HepG2 (cell line): ENCODE results near the gene CSTF3. TPM values are rescaled to one million over a fixed set of nuclear protein-coding genes. Genes with fewer than 3 reads are reported as not detected.

Experiments used
- ATAC-seq: fragments of 200-7000 bp; cut with Tn5 transposase; 3 replicates; pipeline ENCODE4 v1.9.1; 2020; ENCODE audit warnings: mild to moderate bottlenecking, moderate library complexity
- BruUV-seq: library from RNA; stranded (reverse); fragments of 400-500 nt; replicated peaks from 2 replicates; lab custom pipeline; 2021; lab: Mats Ljungman, UMichigan
- CTCF ChIA-PET: fragments of 300-600 bp; formaldehyde crosslinking; extraction: SDS; loops from one replicate; lab custom pipeline; 2021; ENCODE audit warnings: low total read pairs, inconsistent platforms, low intra/inter-chr PET ratio; lab: Yijun Ruan, JAX
- POLR2A ChIA-PET: fragments of 350-600 bp; sonication (Branson Sonifier 250); formaldehyde crosslinking; loops from one replicate; lab custom pipeline; 2020; ENCODE audit warnings: antibody characterized with exemption, inconsistent platforms; lab: Yijun Ruan, JAX
- DNase-seq: peaks from one replicate; pipeline ENCODE4 v3.0.0-alpha.2; 2015; ENCODE audit warnings: low spot score
- FAIRE-seq: peaks from 3 replicates; lab custom pipeline; 2011; peaks lifted over from hg19 to GRCh38; lab: Jason Lieb, UNC
- H2AFZ ChIP-seq: one replicate; pipeline ENCODE4 v1.6.1; 2011; ENCODE audit warnings: low read length, inconsistent platforms
- H3K27ac ChIP-seq: fragments of 300-600 bp; 3 replicates; pipeline ENCODE4 v1.8.0; 2011; ENCODE audit warnings: mixed run types, mild to moderate bottlenecking, mixed read lengths, low read length, inconsistent platforms; ENCODE audit not compliant: insufficient read depth; ENCODE audit errors: extremely low read length
- H3K27me3 ChIP-seq, 2 experiments: fragments of 200-600 bp in 1 of 2; 2 replicates in 1 of 2; 3 replicates in 1 of 2; pipeline versions ENCODE4 v1.6.0 to v1.8.0; 2011; ENCODE audit warnings: low read length in 2 of 2, mild to moderate bottlenecking in 2 of 2, moderate library complexity in 2 of 2, inconsistent platforms in 1 of 2; ENCODE audit not compliant: insufficient read depth in 2 of 2, control insufficient read depth in 1 of 2
- H3K36me3 ChIP-seq, 2 experiments: fragments of 200-600 bp in 1 of 2; replicated peaks in 1 of 2; 2 replicates in 1 of 2; 3 replicates in 1 of 2; pipeline versions ENCODE4 v1.5.1 to v1.8.0; 2011; ENCODE audit warnings: low read length in 2 of 2, inconsistent platforms in 1 of 2; ENCODE audit not compliant: insufficient read depth in 2 of 2, control insufficient read depth in 1 of 2
- H3K4me1 ChIP-seq: 2 replicates; pipeline ENCODE4 v1.5.1; 2012; ENCODE audit warnings: low read length, inconsistent platforms; ENCODE audit not compliant: insufficient read depth
- H3K4me2 ChIP-seq: 2 replicates; pipeline ENCODE4 v1.6.0; 2011; ENCODE audit warnings: low read depth, low read length, inconsistent platforms
- H3K4me3 ChIP-seq, 3 experiments: fragments of 200-600 bp in 1 of 3; sonication (generic), shearing (Covaris generic) in 1 of 3; replicated peaks in 1 of 3; 2 replicates each; pipeline ENCODE4 v1.5.1; 2011 to 2016; ENCODE audit warnings: low read length in 3 of 3, inconsistent platforms in 2 of 3, low read depth in 2 of 3, mild to moderate bottlenecking in 2 of 3, control low read depth in 1 of 3, mixed read lengths in 1 of 3; ENCODE audit not compliant: insufficient read depth in 1 of 3
- H3K79me2 ChIP-seq: one replicate; pipeline ENCODE4 v1.6.1; 2011; ENCODE audit warnings: low read length, inconsistent platforms; ENCODE audit not compliant: insufficient read depth
- H3K9ac ChIP-seq: 2 replicates; pipeline ENCODE4 v1.6.0; 2011; ENCODE audit warnings: mild to moderate bottlenecking, low read depth, low read length, inconsistent platforms; ENCODE audit not compliant: insufficient read depth
- H3K9me3 ChIP-seq: 2 replicates; pipeline ENCODE4 v1.5.1; 2012; ENCODE audit warnings: mild to moderate bottlenecking, low read length
- H4K20me1 ChIP-seq: 2 replicates; pipeline ENCODE4 v1.6.0; 2011; ENCODE audit warnings: inconsistent platforms, mild to moderate bottlenecking, low read length, moderate library complexity; ENCODE audit not compliant: insufficient read depth
- ATRX ChIP-seq: sonication (generic); formaldehyde crosslinking; IDR thresholded peaks from 2 replicates; pipeline ENCODE4 v1.4.0; 2020; ENCODE audit warnings: missing genetic modification reagents, borderline replicate concordance
- MBD4 ChIP-seq: IDR thresholded peaks from 2 replicates; pipeline ENCODE4 v1.6.1; 2012; ENCODE audit warnings: low read length, inconsistent platforms, borderline replicate concordance
- MLLT10 ChIP-seq: sonication (generic); formaldehyde crosslinking; IDR thresholded peaks from 2 replicates; pipeline ENCODE4 v1.4.0; 2020; ENCODE audit warnings: missing genetic modification reagents
- NFYB ChIP-seq: sonication (generic); formaldehyde crosslinking; IDR thresholded peaks from 2 replicates; pipeline ENCODE4 v1.4.0; 2020; ENCODE audit warnings: missing genetic modification reagents
- SNAPC2 ChIP-seq: sonication (generic); formaldehyde crosslinking; IDR thresholded peaks from 2 replicates; pipeline ENCODE4 v1.8.1; 2022; ENCODE audit warnings: mild to moderate bottlenecking, missing genetic modification reagents
- ZNF367 ChIP-seq: sonication (generic); formaldehyde crosslinking; IDR thresholded peaks from 2 replicates; pipeline ENCODE4 v1.4.0; 2020; ENCODE audit warnings: missing genetic modification reagents, borderline replicate concordance
- ZNF468 ChIP-seq: sonication (generic); formaldehyde crosslinking; IDR thresholded peaks from 2 replicates; pipeline ENCODE4 v1.8.0; 2022; ENCODE audit warnings: mild to moderate bottlenecking, moderate library complexity, missing genetic modification reagents
- ZNF790 ChIP-seq: sonication (generic); formaldehyde crosslinking; IDR thresholded peaks from 2 replicates; pipeline ENCODE4 v1.8.0; 2022; ENCODE audit warnings: missing genetic modification reagents, mild to moderate bottlenecking, borderline replicate concordance
- ZSCAN9 ChIP-seq: IDR thresholded peaks from 2 replicates; pipeline ENCODE4 v1.6.1; 2016; ENCODE audit warnings: borderline replicate concordance
- WGBS: methylation state at CpG from one replicate; pipeline ENCODE4 v1.1.6; 2017; ENCODE audit warnings: low lambda C conversion rate; 5-methylcytosine and 5-hydroxymethylcytosine counted together
- in situ Hi-C: cut with HindIII; loops from 2 replicates; pipeline ENCODE4 v1.10.0; 2017; ENCODE audit warnings: low pct_unique_long_range_greater_than_20kb; ENCODE audit not compliant: extremely low pct_ligation_motif_present
- intact Hi-C: fragments of 100-400 bp; cut with micrococcal nuclease; formaldehyde crosslinking; loops from one replicate; pipeline ENCODE4 v1.10.0; 2022; ENCODE audit not compliant: unreplicated experiment
- polyA plus RNA-seq, 8 experiments: library from polyadenylated mRNA; depleted of rRNA in 3 of 8; stranded (reverse) in 7 of 8; unstranded in 1 of 8; fragments of >200 nt; fragmentation: Illumina TruSeq in 4 of 8; extraction: Trizol in 4 of 8; gene quantifications; 2 replicates each; pipeline versions ENCODE4 v1.2.1 to v1.2.3, GENCODE V29; 2011 to 2016; ENCODE audit warnings: low read depth in 4 of 8, missing spikeins in 1 of 8, mixed read lengths in 1 of 8; ENCODE audit not compliant: insufficient read depth in 1 of 8
- total RNA-seq, 5 experiments: library from RNA; depleted of rRNA; stranded (reverse); fragments of >200 nt; fragmentation: Illumina TruSeq; extraction: Trizol; gene quantifications; 2 replicates each; pipeline ENCODE4 v1.2.3, GENCODE V29; 2016; ENCODE audit warnings: low read depth in 1 of 5
- TF ChIP-seq, protein P1 (sequence below): sonication (generic); formaldehyde crosslinking; IDR thresholded peaks from 2 replicates; pipeline ENCODE4 v1.5.0; 2020; ENCODE audit warnings: missing genetic modification reagents, mild to moderate bottlenecking, borderline replicate concordance

CSTF3 gene
- total and polyA plus RNA-seq, 2 of the 13 experiments (the other 11 are each of a cell fraction or from before 2014, with no cell fraction given), result 21.5 to 43.6 TPM

- ChIA-PET POLR2A (no interaction called here), CTCF (no interaction called here)
- Histone ChIP-seq H2AFZ (no peak overlapping the region), H3K4me1 (peaks cover 30% of the 10 kb centered on the region), H3K4me2 (no peak overlapping the region), H3K27me3 (no peaks in the 10 kb centered on the region), H3K36me3 (no peaks in the 10 kb centered on the region), H3K9me3 (no peaks in the 10 kb centered on the region), H3K9ac (no peak overlapping the region), H3K4me3 (no peak overlapping the region), H4K20me1 (peaks cover 16% of the 10 kb centered on the region), H3K79me2 (peaks cover 39% of the 10 kb centered on the region), H3K27ac (no peak overlapping the region)
- WGBS, result 95% methylated on average over 8 of the region's 8 CpGs
- no peak for FAIRE-seq
- ATAC-seq, result no peak
- TF ChIP-seq MLLT10 (no peak), ZNF367 (CRISPR knock-in tag) (no peak), MBD4 (no peak), ZNF790 (no peak), ZSCAN9 (CRISPR knock-in tag) (no peak), NFYB (CRISPR knock-in tag) (no peak), SNAPC2 (CRISPR knock-in tag) (no peak), ATRX (CRISPR knock-in tag) (no peak), ZNF468 (no peak)
- TF ChIP-seq, protein P1, sequence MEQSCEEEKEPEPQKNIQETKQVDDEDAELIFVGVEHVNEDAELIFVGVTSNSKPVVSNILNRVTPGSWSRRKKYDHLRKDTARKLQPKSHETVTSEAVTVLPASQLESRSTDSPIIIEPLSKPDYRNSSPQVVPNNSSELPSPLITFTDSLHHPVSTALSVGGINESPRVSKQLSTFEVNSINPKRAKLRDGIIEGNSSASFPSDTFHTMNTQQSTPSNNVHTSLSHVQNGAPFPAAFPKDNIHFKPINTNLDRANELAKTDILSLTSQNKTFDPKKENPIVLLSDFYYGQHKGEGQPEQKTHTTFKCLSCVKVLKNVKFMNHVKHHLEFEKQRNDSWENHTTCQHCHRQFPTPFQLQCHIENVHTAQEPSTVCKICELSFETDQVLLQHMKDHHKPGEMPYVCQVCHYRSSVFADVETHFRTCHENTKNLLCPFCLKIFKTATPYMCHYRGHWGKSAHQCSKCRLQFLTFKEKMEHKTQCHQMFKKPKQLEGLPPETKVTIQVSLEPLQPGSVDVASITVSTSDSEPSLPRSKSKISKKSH (CRISPR knock-in tag), result no peak
- BruUV-seq, result no TSS peak
- in situ Hi-C loops, result loop anchor here (10.0 kb wide), 1 partner anchor 522 kb away; no protein-coding TSS in a partner anchor
- intact Hi-C loops, result loop anchor here (5.0 kb wide), 1 partner anchor 271 kb away; the partner anchor contains the start of gene QSER1
- no peak for DNase-seq
These were observed 1.6 kb upstream of the CSTF3 start for GRCh38 chr11:33162831-33163230.
